ENCODE measurements around the gene ITIH2. TPM values are rescaled to one million over a fixed set of nuclear protein-coding genes. Genes with fewer than 3 reads are reported as not detected.

Gene ITIH2
- total RNA-seq, 1 experiment from 2014 or later = 1.7 TPM

DNA sequence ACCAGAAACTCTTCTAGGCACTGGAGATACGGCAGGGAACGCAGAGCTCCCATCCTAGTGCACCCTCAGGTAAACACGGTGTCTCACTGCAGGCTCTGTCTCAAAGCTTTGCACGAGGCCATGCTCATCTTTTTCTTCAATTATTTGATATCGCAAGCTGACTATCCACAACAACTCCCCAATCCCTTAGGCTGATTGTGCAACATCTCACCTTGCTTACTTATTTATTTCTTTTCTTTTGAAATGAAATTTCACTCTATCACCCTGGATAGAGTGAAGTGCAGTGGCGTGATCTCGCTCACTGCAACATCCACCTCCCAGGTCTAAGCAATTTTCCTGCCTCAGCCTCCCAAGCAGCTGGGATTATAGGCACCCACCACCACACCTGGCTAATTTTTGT, 12.4 kb downstream of the ITIH2 start:
- no peaks in the 10 kb centered on the region for H3K27me3 Mint-ChIP-seq (ENCODE audit: unreplicated experiment)
- H3K4me3 Mint-ChIP-seq (ENCODE audit: low read depth, unreplicated experiment) = no peak overlapping the region
- H3K9me3 Mint-ChIP-seq (ENCODE audit: low read depth, unreplicated experiment) = no peaks in the 10 kb centered on the region
- no peak overlapping the region for H3K27ac Mint-ChIP-seq (ENCODE audit: unreplicated experiment)
- H3K36me3 Mint-ChIP-seq (ENCODE audit: insufficient read depth, unreplicated experiment) = no peaks in the 10 kb centered on the region
- H3K4me1 Mint-ChIP-seq (ENCODE audit: low read depth, unreplicated experiment) = no peaks in the 10 kb centered on the region
- TF ChIP-seq, protein P1, sequence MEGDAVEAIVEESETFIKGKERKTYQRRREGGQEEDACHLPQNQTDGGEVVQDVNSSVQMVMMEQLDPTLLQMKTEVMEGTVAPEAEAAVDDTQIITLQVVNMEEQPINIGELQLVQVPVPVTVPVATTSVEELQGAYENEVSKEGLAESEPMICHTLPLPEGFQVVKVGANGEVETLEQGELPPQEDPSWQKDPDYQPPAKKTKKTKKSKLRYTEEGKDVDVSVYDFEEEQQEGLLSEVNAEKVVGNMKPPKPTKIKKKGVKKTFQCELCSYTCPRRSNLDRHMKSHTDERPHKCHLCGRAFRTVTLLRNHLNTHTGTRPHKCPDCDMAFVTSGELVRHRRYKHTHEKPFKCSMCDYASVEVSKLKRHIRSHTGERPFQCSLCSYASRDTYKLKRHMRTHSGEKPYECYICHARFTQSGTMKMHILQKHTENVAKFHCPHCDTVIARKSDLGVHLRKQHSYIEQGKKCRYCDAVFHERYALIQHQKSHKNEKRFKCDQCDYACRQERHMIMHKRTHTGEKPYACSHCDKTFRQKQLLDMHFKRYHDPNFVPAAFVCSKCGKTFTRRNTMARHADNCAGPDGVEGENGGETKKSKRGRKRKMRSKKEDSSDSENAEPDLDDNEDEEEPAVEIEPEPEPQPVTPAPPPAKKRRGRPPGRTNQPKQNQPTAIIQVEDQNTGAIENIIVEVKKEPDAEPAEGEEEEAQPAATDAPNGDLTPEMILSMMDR (IDR thresholded peaks at IDR 0.05; ENCODE audit: unreplicated experiment) = no peak
- intact Hi-C loops (cut with micrococcal nuclease; ENCODE audit: unreplicated experiment) = no loop called here
- DNase-seq = no peak
- no TSS peak for BruUV-seq (replicated peaks)
- CTCF ChIA-PET = no interaction called here

DNA sequence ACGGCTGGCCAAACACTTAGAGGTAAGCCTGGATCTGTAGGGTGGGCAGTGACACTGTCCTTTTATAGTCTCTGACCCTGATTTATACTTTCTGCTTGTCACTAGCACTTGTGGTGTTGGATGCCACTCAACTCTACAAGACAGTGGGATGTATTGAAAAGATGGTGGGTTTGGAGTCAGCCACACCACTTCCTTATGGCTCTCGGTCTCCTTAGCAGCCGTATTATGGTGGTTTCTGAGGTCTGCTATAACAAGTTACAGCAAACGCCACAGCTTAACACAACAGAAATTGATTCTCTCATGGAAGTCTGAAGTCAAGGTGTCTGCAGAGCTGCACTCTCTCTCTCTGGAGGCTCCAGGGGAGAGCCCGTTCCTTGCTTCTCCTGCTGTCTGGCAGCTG, 14.7 kb downstream of the ITIH2 start:
- no peaks in the 10 kb centered on the region for H3K36me3 Mint-ChIP-seq (ENCODE audit: insufficient read depth, unreplicated experiment)
- no peak for DNase-seq
- H3K9me3 Mint-ChIP-seq (ENCODE audit: low read depth, unreplicated experiment) = no peaks in the 10 kb centered on the region
- CTCF ChIA-PET = no interaction called here
- no peaks in the 10 kb centered on the region for H3K4me1 Mint-ChIP-seq (ENCODE audit: low read depth, unreplicated experiment)
- intact Hi-C loops (cut with micrococcal nuclease; ENCODE audit: unreplicated experiment) = no loop called here
- TF ChIP-seq, protein P1 (IDR thresholded peaks at IDR 0.05; ENCODE audit: unreplicated experiment) = no peak
- H3K27ac Mint-ChIP-seq (ENCODE audit: unreplicated experiment) = no peak overlapping the region
- no TSS peak for BruUV-seq (replicated peaks)
- no peaks in the 10 kb centered on the region for H3K27me3 Mint-ChIP-seq (ENCODE audit: unreplicated experiment)
- no peak overlapping the region for H3K4me3 Mint-ChIP-seq (ENCODE audit: low read depth, unreplicated experiment)

DNA sequence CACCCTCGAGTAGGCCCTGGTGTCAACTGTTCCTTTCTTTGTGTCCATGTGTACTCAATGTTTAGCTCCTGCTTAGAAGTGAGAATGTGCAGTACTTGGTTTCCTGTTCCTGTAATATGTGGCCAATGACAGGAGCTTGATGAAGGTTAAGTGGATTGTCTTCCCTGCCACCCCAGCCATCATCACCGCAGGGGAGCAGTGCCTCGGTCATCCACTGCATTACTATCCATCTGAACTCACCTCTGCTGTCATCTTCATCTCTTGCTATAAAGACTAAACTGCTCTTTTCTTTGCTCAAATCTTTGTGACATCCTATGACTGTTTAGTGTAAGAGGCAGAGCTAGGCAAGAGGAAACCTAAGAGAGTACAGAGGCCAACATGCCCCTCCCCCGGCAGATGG, 15.6 kb downstream of the ITIH2 start:
- Mint-ChIP-seq H3K9me3 (ENCODE audit: low read depth, unreplicated experiment) (no peaks in the 10 kb centered on the region), H3K36me3 (ENCODE audit: insufficient read depth, unreplicated experiment) (no peaks in the 10 kb centered on the region), H3K27me3 (ENCODE audit: unreplicated experiment) (no peaks in the 10 kb centered on the region), H3K27ac (ENCODE audit: unreplicated experiment) (no peak overlapping the region), H3K4me3 (ENCODE audit: low read depth, unreplicated experiment) (no peak overlapping the region), H3K4me1 (ENCODE audit: low read depth, unreplicated experiment) (no peaks in the 10 kb centered on the region)
- CTCF ChIA-PET = interaction anchor here (0.7 kb wide), 1 partner anchor 9 kb away, joined by 3 read pairs; no protein-coding TSS in a partner anchor
- DNase-seq = no peak
- TF ChIP-seq, protein P1 (IDR thresholded peaks at IDR 0.05; ENCODE audit: unreplicated experiment) = no peak
- intact Hi-C loops (cut with micrococcal nuclease; ENCODE audit: unreplicated experiment) = no loop called here
- BruUV-seq (replicated peaks) = no TSS peak

DNA sequence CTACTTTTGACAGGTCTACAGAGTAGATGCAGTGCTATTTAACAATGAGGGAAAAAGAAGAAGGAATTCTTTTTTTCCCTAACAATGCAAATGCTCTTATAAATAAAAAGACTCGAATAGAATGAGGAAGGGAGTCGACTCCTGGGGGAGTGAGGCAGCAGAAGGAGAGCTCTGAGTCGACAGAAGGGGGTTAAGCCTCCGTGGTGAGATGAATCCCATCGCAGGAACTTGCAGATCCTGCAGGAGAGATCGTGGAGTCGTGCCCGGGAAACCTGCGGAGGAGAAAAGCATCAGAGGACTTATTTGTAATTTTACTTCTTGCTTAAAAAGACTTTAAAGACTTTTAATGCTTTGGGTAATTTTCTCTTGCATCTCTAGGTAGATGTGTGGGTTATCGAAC, 17.4 kb downstream of the ITIH2 start:
- H3K36me3 Mint-ChIP-seq (ENCODE audit: insufficient read depth, unreplicated experiment) = no peaks in the 10 kb centered on the region
- no peaks in the 10 kb centered on the region for H3K4me1 Mint-ChIP-seq (ENCODE audit: low read depth, unreplicated experiment)
- DNase-seq = no peak
- H3K27me3 Mint-ChIP-seq (ENCODE audit: unreplicated experiment) = no peaks in the 10 kb centered on the region
- no peak overlapping the region for H3K4me3 Mint-ChIP-seq (ENCODE audit: low read depth, unreplicated experiment)
- no peak overlapping the region for H3K27ac Mint-ChIP-seq (ENCODE audit: unreplicated experiment)
- no peaks in the 10 kb centered on the region for H3K9me3 Mint-ChIP-seq (ENCODE audit: low read depth, unreplicated experiment)
- intact Hi-C loops (cut with micrococcal nuclease; ENCODE audit: unreplicated experiment) = no loop called here
- CTCF ChIA-PET = no interaction called here
- BruUV-seq (replicated peaks) = no TSS peak
- TF ChIP-seq, protein P1 (IDR thresholded peaks at IDR 0.05; ENCODE audit: unreplicated experiment) = no peak
